Uterus (tissue), 4 donors: Measurements from ENCODE around the gene YWHAQ. TPM values are rescaled to one million over a fixed set of nuclear protein-coding genes. Genes with fewer than 3 reads are reported as not detected.

Experiments
- DNase-seq, 2 donors: peaks; one replicate each; pipeline ENCODE4 v3.0.0-alpha.2; 2019 to 2020
- H3K27ac ChIP-seq, 2 donors: fragments of 200-600 bp; sonication (generic); 1 replicate in 1 of 2; 2 replicates in 1 of 2; pipeline ENCODE4 v1.5.1; 2016 to 2018
- H3K27me3 ChIP-seq, 2 donors: fragments of 200-600 bp; sonication (generic); one replicate each; pipeline ENCODE4 v1.5.1; 2018 to 2019; ENCODE audit warnings: control low read depth in 1 of 2
- H3K36me3 ChIP-seq, 2 donors: fragments of 200-600 bp; sonication (generic); one replicate each; pipeline ENCODE4 v1.5.1; 2019; ENCODE audit warnings: control low read depth in 1 of 2
- H3K4me1 ChIP-seq, 2 donors: fragments of 200-600 bp; sonication (generic); one replicate each; pipeline ENCODE4 v1.5.1; 2018 to 2019; ENCODE audit warnings: control low read depth in 1 of 2
- H3K4me3 ChIP-seq, 2 donors: fragments of 200-600 bp; sonication (generic); 1 replicate in 1 of 2; 2 replicates in 1 of 2; pipeline ENCODE4 v1.5.1; 2018 to 2019; ENCODE audit warnings: mild to moderate bottlenecking in 1 of 2
- H3K9me3 ChIP-seq, 2 donors: fragments of 200-600 bp; sonication (generic); one replicate each; pipeline ENCODE4 v1.5.1; 2019; ENCODE audit warnings: control low read depth in 1 of 2
- POLR2A ChIP-seq, 2 donors: fragments of 450-650 bp; IDR thresholded peaks; one replicate each; pipeline ENCODE4 v1.6.1; 2016; ENCODE audit warnings: antibody characterized with exemption in 2 of 2, mild to moderate bottlenecking in 1 of 2, moderate library complexity in 1 of 2
- intact Hi-C: fragments of 100-400 bp; cut with DNase I; formaldehyde crosslinking; loops from one replicate; pipeline ENCODE4 v1.15.1; 2023; ENCODE audit warnings: low total_unique reads
- total RNA-seq, 4 donors: library from RNA; depleted of rRNA in 3 of 4; stranded (reverse); fragments of >200 nt in 3 of 4; gene quantifications; one replicate each; pipeline versions ENCODE4 v1.1.0 to v1.2.4, GENCODE V29; 2014 to 2023
- TF ChIP-seq, protein P1 (sequence below), 4 experiments: fragments of 200-600 bp in 2 of 4; fragments of 450-650 bp in 2 of 4; sonication (generic) in 2 of 4; IDR thresholded peaks; one replicate each; pipeline ENCODE4 v1.5.1; 2016 to 2019; ENCODE audit warnings: antibody characterized with exemption in 4 of 4, mild to moderate bottlenecking in 2 of 4, moderate library complexity in 1 of 4
- donor health status: DM: yes; HTN: yes; CAD: no.

Gene YWHAQ
- total RNA-seq: 100 to 1,000 TPM; 155 to 275 (median 254) TPM

DNA sequence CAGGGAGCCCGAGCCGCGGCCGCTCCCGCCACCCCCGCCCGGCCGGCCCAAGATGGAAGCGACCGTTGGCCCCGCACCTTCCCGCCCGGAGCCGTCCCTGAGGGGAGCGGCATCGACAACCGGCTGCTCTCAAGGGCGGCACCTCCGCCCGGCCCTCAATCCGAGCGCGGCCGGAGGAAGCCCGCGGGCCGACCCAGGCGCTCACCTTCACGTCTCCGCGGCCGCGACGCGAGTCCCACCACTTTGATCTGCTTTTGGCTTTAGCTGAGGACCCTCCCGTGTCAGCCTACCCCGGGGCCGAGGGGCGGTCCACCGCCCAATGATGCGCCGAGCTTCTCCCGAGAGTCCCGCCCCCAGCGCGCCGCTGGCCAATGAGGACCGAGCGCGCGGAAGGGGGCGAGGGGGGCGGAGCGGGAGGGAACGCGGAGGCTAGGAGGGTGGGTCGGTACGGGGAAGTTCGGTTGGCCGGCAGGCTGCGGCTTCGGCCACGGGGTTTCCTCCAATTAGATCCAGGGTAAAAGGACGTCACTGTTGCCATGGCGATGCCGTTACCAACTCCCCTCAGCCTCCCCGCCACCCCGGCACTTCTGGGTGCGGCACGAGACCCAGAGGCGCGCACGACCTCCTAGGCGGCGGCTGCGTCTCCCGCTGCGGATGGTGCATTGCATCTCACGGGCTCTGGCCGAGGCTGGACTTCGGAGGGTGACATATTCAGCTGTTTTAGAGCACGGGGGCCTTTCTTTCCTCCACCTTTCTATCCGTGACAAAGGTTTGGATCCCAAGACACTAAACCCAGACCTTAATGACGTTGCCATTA is at the start of gene YWHAQ:
TSS of gene YWHAQ (minus strand) at position 262 of the 817 bp plus-strand sequence. CDS start 545 bp downstream, outside the sequence.
- no peaks in the 10 kb centered on the region for H3K36me3 ChIP-seq
- peak; percentile 94 to 98 for TF ChIP-seq POLR2A (IDR thresholded peaks at IDR 0.05)
- TF ChIP-seq, protein P1, sequence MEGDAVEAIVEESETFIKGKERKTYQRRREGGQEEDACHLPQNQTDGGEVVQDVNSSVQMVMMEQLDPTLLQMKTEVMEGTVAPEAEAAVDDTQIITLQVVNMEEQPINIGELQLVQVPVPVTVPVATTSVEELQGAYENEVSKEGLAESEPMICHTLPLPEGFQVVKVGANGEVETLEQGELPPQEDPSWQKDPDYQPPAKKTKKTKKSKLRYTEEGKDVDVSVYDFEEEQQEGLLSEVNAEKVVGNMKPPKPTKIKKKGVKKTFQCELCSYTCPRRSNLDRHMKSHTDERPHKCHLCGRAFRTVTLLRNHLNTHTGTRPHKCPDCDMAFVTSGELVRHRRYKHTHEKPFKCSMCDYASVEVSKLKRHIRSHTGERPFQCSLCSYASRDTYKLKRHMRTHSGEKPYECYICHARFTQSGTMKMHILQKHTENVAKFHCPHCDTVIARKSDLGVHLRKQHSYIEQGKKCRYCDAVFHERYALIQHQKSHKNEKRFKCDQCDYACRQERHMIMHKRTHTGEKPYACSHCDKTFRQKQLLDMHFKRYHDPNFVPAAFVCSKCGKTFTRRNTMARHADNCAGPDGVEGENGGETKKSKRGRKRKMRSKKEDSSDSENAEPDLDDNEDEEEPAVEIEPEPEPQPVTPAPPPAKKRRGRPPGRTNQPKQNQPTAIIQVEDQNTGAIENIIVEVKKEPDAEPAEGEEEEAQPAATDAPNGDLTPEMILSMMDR (IDR thresholded peaks at IDR 0.05): no peak
- H3K4me3 ChIP-seq: peak within 1 kb of the TSS; percentile 81 to 92
- H3K9me3 ChIP-seq: no peaks in the 10 kb centered on the region
- intact Hi-C loops: loop anchor here (10.0 kb wide), 1 partner anchor 76 kb away; the partner anchor contains the start of gene ADAM17
- peak within 1 kb of the TSS; percentile 97 for H3K27ac ChIP-seq
- peak; percentile 99 for DNase-seq
- no peaks in the 10 kb centered on the region for H3K27me3 ChIP-seq
- H3K4me1 ChIP-seq: peaks cover 10 to 16% of the 10 kb centered on the region in 2 donors

DNA sequence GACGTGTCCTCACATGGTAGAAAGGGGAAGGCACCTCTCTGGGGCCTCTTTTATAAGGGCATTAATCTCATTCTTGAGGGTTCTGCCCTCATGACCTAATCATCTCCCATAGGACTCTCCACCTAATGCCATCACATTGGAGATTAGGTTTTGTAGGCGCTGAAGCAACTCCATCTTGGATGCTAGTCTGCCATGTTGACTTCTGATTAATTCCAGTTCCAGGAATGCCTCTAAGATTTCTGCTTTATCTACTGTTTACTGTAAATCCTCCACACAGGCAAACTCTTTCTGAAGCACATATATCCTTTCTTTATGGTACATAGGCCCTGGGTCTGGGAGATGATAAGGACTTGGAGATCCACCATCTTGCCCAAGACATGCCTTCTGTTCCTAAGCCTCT is 49.3 kb upstream of the YWHAQ start:
- TF ChIP-seq, protein P1 (IDR thresholded peaks at IDR 0.05): no peak
- TF ChIP-seq POLR2A (IDR thresholded peaks at IDR 0.05): no peak
- no peaks in the 10 kb centered on the region for H3K9me3 ChIP-seq
- H3K36me3 ChIP-seq: no peaks in the 10 kb centered on the region
- no peaks in the 10 kb centered on the region for H3K27me3 ChIP-seq
- intact Hi-C loops: no loop called here
- no peak for DNase-seq
- H3K4me1 ChIP-seq: no peaks in the 10 kb centered on the region
- H3K4me3 ChIP-seq: no peak overlapping the region
- H3K27ac ChIP-seq: no peak overlapping the region

DNA sequence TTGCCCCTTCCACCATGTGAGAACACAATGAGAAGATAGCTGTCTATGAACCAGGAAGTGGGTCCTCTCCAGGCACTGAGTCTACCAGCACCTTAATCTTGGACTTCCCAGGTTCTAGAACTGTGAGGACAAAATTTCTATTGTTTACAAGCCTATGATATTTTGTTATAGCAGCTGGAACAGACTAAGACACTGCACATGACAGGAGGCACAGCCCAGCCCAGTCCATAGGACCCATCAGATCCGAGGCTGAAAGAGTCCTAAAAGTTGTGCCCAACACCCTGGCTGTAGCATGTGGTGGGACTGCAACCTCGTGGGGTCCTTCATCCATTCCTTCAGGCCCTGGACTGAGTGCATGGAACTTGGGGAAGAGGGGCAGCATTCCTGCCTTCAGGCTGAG is 48.4 kb upstream of the YWHAQ start:
- Histone ChIP-seq H3K27me3 (no peaks in the 10 kb centered on the region), H3K4me1 (no peaks in the 10 kb centered on the region), H3K4me3 (no peak overlapping the region), H3K36me3 (no peaks in the 10 kb centered on the region), H3K27ac (no peak overlapping the region), H3K9me3 (no peaks in the 10 kb centered on the region)
- DNase-seq: no peak
- intact Hi-C loops: no loop called here
- TF ChIP-seq, protein P1 (IDR thresholded peaks at IDR 0.05): no peak
- no peak for TF ChIP-seq POLR2A (IDR thresholded peaks at IDR 0.05)

DNA sequence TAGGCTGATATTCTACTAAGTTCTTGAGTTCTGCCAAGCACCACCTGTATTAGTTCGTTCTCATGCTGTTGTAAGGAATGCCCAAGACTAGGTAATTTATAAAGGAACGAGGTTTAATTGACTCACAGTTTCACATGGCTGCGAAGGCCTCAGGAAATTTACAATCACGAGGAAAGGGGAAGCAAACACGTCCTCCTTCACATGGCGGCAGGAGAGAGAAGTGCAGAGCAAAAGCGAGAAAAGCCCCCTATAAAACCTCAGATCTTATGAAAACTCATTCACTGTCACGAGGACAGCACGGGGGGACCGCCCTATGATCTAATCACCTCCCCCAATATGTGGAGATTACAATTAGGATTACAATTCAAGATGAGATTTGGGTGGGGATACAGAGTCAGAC is 47.7 kb upstream of the YWHAQ start:
- Histone ChIP-seq H3K27me3 (no peaks in the 10 kb centered on the region), H3K4me1 (no peaks in the 10 kb centered on the region), H3K27ac (no peak overlapping the region), H3K4me3 (no peak overlapping the region), H3K9me3 (no peaks in the 10 kb centered on the region), H3K36me3 (no peaks in the 10 kb centered on the region)
- no peak for DNase-seq
- intact Hi-C loops: no loop called here
- TF ChIP-seq, protein P1 (IDR thresholded peaks at IDR 0.05): no peak
- TF ChIP-seq POLR2A (IDR thresholded peaks at IDR 0.05): no peak
